Loucy (cell line): ENCODE measurements around the gene FAF1.

Experiments used
- H2AFZ ChIP-seq: fragments of 200-600 bp; sonication (generic); 2 replicates; pipeline ENCODE4 v1.6.0; 2016; ENCODE audit warnings: antibody characterized with exemption, mild to moderate bottlenecking, low read length, moderate library complexity
- H3F3A ChIP-seq: fragments of 200-600 bp; 2 replicates; pipeline ENCODE4 v1.6.0; 2016; ENCODE audit warnings: antibody characterized with exemption, low read depth, mild to moderate bottlenecking
- H3K27me3 ChIP-seq: fragments of 200-600 bp; sonication (generic); 2 replicates; pipeline ENCODE4 v1.6.1; 2014; ENCODE audit warnings: low read length, mild to moderate bottlenecking; ENCODE audit not compliant: insufficient read depth, poor library complexity, severe bottlenecking
- H3K36me3 ChIP-seq: fragments of 200-600 bp; sonication (generic); 2 replicates; pipeline ENCODE4 v1.6.1; 2016; ENCODE audit warnings: low read length; ENCODE audit not compliant: insufficient read depth
- H3K4me1 ChIP-seq: fragments of 200-600 bp; sonication (generic); 2 replicates; pipeline ENCODE4 v1.5.1; 2014; ENCODE audit warnings: low read length, mild to moderate bottlenecking; ENCODE audit not compliant: insufficient read depth, poor library complexity, severe bottlenecking
- H3K4me2 ChIP-seq: fragments of 200-600 bp; sonication (generic); 2 replicates; pipeline ENCODE4 v1.6.0; 2014; ENCODE audit warnings: antibody characterized with exemption, low read length, low read depth, mild to moderate bottlenecking; ENCODE audit not compliant: poor library complexity, severe bottlenecking
- H3K4me3 ChIP-seq: fragments of 200-600 bp; sonication (generic); 2 replicates; pipeline ENCODE4 v1.5.1; 2014; ENCODE audit warnings: low read length, mild to moderate bottlenecking, mixed read lengths; ENCODE audit not compliant: poor library complexity, severe bottlenecking
- H3K79me2 ChIP-seq: fragments of 200-600 bp; sonication (generic); 2 replicates; pipeline ENCODE4 v1.6.1; 2014; ENCODE audit warnings: low read length; ENCODE audit not compliant: insufficient read depth
- H3K9ac ChIP-seq: fragments of 200-600 bp; sonication (generic); 2 replicates; pipeline ENCODE4 v1.6.0; 2014; ENCODE audit warnings: mild to moderate bottlenecking, low read depth, low read length, moderate library complexity; ENCODE audit not compliant: poor library complexity, severe bottlenecking
- H3K9me2 ChIP-seq: fragments of 200-600 bp; sonication (generic); replicated peaks from 2 replicates; pipeline ENCODE4 v1.6.1; 2016; ENCODE audit warnings: low read depth, low read length, mixed read lengths
- H3K9me3 ChIP-seq: fragments of 200-600 bp; sonication (generic); 2 replicates; pipeline ENCODE4 v1.6.1; 2014; ENCODE audit warnings: mild to moderate bottlenecking, antibody characterized with exemption, low read length, low read depth; ENCODE audit not compliant: insufficient read depth
- H4K20me1 ChIP-seq: fragments of 200-600 bp; sonication (generic); 2 replicates; pipeline ENCODE4 v1.6.0; 2014; ENCODE audit warnings: antibody characterized with exemption, low read length, mild to moderate bottlenecking; ENCODE audit not compliant: insufficient read depth, poor library complexity, severe bottlenecking
- EZH2phosphoT487 ChIP-seq: fragments of 200-600 bp; IDR thresholded peaks from 2 replicates; pipeline ENCODE4 v1.6.1; 2018; ENCODE audit warnings: antibody characterized with exemption, mild to moderate bottlenecking, moderate library complexity, borderline replicate concordance
- TF ChIP-seq, protein P1 (sequence below): fragments of 200-600 bp; sonication (generic); conservative IDR thresholded peaks from 2 replicates; pipeline ENCODE4 v1.5.1; 2014; ENCODE audit warnings: mild to moderate bottlenecking, antibody characterized with exemption, low read length

Gene FAF1

GRCh38 chr1:50702395-50702794 lies 257.7 kb downstream of the FAF1 start:
- H3K4me1 ChIP-seq, result no peaks in the 10 kb centered on the region
- no peaks in the 10 kb centered on the region for H3K9me3 ChIP-seq
- no peak overlapping the region for H3K4me2 ChIP-seq
- H2AFZ ChIP-seq, result no peak overlapping the region
- H4K20me1 ChIP-seq, result peaks cover 5% of the 10 kb centered on the region
- no peak overlapping the region for H3K9ac ChIP-seq
- TF ChIP-seq, protein P1, sequence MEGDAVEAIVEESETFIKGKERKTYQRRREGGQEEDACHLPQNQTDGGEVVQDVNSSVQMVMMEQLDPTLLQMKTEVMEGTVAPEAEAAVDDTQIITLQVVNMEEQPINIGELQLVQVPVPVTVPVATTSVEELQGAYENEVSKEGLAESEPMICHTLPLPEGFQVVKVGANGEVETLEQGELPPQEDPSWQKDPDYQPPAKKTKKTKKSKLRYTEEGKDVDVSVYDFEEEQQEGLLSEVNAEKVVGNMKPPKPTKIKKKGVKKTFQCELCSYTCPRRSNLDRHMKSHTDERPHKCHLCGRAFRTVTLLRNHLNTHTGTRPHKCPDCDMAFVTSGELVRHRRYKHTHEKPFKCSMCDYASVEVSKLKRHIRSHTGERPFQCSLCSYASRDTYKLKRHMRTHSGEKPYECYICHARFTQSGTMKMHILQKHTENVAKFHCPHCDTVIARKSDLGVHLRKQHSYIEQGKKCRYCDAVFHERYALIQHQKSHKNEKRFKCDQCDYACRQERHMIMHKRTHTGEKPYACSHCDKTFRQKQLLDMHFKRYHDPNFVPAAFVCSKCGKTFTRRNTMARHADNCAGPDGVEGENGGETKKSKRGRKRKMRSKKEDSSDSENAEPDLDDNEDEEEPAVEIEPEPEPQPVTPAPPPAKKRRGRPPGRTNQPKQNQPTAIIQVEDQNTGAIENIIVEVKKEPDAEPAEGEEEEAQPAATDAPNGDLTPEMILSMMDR, result no peak
- no peak for TF ChIP-seq EZH2phosphoT487
- H3K27me3 ChIP-seq, result no peaks in the 10 kb centered on the region
- H3F3A ChIP-seq, result no peaks in the 10 kb centered on the region
- H3K36me3 ChIP-seq, result 0 out of 2 replicates have a peak, but pooled peaks cover 3% of the 10 kb centered on the region
- no peak overlapping the region for H3K4me3 ChIP-seq
- no peaks in the 10 kb centered on the region for H3K9me2 ChIP-seq
- H3K79me2 ChIP-seq, result no peaks in the 10 kb centered on the region

GRCh38 chr1:50701706-50702317 lies 258.3 kb downstream of the FAF1 start:
- H2AFZ ChIP-seq, result no peak overlapping the region
- no peaks in the 10 kb centered on the region for H3K9me3 ChIP-seq
- no peak overlapping the region for H3K4me2 ChIP-seq
- H3K9ac ChIP-seq, result no peak overlapping the region
- H3F3A ChIP-seq, result no peaks in the 10 kb centered on the region
- H3K9me2 ChIP-seq, result no peaks in the 10 kb centered on the region
- 0 out of 2 replicates have a peak, but pooled peaks cover 3% of the 10 kb centered on the region for H3K36me3 ChIP-seq
- peaks cover 5% of the 10 kb centered on the region for H4K20me1 ChIP-seq
- H3K4me1 ChIP-seq, result no peaks in the 10 kb centered on the region
- no peaks in the 10 kb centered on the region for H3K27me3 ChIP-seq
- no peaks in the 10 kb centered on the region for H3K79me2 ChIP-seq
- TF ChIP-seq, protein P1, result no peak
- TF ChIP-seq EZH2phosphoT487, result no peak
- no peak overlapping the region for H3K4me3 ChIP-seq

- Histone ChIP-seq H3K4me1 (no peaks in the 10 kb centered on the region), H3K4me3 (no peak overlapping the region), H3K9me3 (no peaks in the 10 kb centered on the region), H3K27me3 (no peaks in the 10 kb centered on the region), H3K79me2 (no peaks in the 10 kb centered on the region), H3K9ac (no peak overlapping the region), H2AFZ (no peak overlapping the region), H4K20me1 (peaks cover 5% of the 10 kb centered on the region), H3K9me2 (no peaks in the 10 kb centered on the region), H3K36me3 (0 out of 2 replicates have a peak, but pooled peaks cover 2% of the 10 kb centered on the region), H3F3A (no peaks in the 10 kb centered on the region), H3K4me2 (no peak overlapping the region)
- TF ChIP-seq, protein P1, result no peak
- no peak for TF ChIP-seq EZH2phosphoT487
Measured at GRCh38 chr1:50700621-50701020, 259.4 kb downstream of the FAF1 start.
